Prostate gland (tissue), 2 donors: ENCODE measurements around the gene NFKB1.

ENCODE experiments used
- POLR2A ChIP-seq: fragments of 450-650 bp; IDR thresholded peaks from one replicate; pipeline ENCODE4 v1.6.1; 2016; ENCODE audit warnings: antibody characterized with exemption, mild to moderate bottlenecking
- TF ChIP-seq, protein P1 (sequence below), 4 experiments: fragments of 200-600 bp in 2 of 4; fragments of 450-650 bp in 2 of 4; sonication (generic) in 2 of 4; IDR thresholded peaks; 1 replicate in 3 of 4; 2 replicates in 1 of 4; pipeline ENCODE4 v1.5.1; 2016 to 2019; ENCODE audit warnings: antibody characterized with exemption in 4 of 4, mild to moderate bottlenecking in 2 of 4, moderate library complexity in 2 of 4

DNA sequence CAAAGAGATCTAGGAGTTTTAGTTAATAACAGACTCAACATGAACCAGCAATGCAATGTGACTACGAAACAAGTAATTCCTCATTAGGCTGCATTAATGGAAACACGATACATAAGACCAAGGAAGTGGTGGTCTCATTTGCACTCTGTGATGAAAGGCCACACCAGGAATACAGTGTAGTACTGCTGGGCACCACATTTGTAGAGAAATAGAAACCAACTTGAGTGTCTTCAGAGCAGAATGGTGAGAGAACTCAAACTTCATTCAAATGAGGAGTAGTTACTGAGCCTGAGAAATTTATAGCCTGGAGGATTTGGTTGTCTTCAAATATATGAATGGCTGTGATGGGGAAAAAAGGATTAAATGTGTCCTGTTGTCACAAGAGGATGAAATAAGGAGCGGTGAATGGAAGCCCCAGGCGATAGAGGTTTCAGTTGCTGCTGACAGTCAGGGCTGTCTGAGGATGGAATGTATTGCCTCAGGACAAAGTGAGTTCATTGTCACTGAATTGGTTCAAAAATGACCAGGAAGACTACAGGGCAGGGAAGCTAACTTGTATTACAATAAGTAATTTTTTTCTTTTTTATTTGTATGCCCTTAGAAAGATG, 50.9 kb downstream of the NFKB1 start:
- TF ChIP-seq, protein P1, sequence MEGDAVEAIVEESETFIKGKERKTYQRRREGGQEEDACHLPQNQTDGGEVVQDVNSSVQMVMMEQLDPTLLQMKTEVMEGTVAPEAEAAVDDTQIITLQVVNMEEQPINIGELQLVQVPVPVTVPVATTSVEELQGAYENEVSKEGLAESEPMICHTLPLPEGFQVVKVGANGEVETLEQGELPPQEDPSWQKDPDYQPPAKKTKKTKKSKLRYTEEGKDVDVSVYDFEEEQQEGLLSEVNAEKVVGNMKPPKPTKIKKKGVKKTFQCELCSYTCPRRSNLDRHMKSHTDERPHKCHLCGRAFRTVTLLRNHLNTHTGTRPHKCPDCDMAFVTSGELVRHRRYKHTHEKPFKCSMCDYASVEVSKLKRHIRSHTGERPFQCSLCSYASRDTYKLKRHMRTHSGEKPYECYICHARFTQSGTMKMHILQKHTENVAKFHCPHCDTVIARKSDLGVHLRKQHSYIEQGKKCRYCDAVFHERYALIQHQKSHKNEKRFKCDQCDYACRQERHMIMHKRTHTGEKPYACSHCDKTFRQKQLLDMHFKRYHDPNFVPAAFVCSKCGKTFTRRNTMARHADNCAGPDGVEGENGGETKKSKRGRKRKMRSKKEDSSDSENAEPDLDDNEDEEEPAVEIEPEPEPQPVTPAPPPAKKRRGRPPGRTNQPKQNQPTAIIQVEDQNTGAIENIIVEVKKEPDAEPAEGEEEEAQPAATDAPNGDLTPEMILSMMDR (IDR thresholded peaks at IDR 0.05): no peak
- TF ChIP-seq POLR2A: no peak
